ENCODE results near the gene RNU6-8. TPM values are rescaled to one million over a fixed set of nuclear protein-coding genes. Genes with fewer than 3 reads are reported as not detected.

RNU6-8 gene
- total and polyA plus RNA-seq, 10 of the 15 experiments (the other 5 are each of a cell fraction or from before 2014, with no cell fraction given): not detected

DNA sequence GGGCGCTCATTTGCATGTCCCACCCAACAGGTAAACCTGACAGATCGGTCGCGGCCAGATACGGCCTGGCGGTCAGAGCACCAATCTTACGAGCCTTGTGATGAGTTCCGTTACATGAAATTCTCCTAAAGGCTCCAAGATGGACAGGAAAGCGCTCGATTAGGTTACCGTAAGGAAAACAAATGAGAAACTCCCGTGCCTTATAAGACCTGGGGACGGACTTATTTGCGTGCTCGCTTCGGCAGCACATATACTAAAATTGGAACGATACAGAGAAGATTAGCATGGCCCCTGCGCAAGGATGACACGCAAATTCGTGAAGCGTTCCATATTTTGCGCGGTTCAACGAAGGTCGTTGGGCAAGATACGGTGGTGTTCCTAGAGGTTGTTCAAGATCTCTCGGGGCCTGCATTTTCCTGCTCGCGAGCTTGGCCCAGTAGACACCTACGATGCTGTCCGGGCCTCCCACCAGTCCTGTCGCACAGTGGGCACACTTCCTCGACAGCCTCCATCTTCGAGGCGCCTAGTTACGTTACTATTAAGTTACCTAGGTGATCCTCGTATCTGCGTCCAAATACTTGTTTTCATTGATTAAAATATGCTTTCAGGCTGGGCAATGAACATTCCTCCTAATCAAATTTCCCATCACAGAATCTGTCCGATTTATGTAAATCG lies 1.1 kb downstream of the RNU6-8 start, which contains the start of gene RNU6-7:
RNU6-7 (plus strand) TSS at position 230 of the 675 bp plus-strand sequence.
- Histone ChIP-seq H3K9me3 (replicated peaks; ENCODE audit: control insufficient read depth, insufficient read depth, low read length) (no peaks in the 10 kb centered on the region), H3K4me2 (ENCODE audit: control insufficient read depth, insufficient read depth) (peak within 1 kb of the TSS; percentile 91), H3K9ac (ENCODE audit: control insufficient read depth, insufficient read depth, low read length) (peak within 1 kb of the TSS; percentile 29), H3K4me3 (peak within 1 kb of the TSS; percentile 73), H3K27ac (ENCODE audit: control insufficient read depth, insufficient read depth) (peak within 1 kb of the TSS; percentile 34), H3K79me2 (ENCODE audit: control insufficient read depth, insufficient read depth, low read length) (no peaks in the 10 kb centered on the region), H3K27me3 (replicated peaks in 1 of 2; ENCODE audit: control insufficient read depth in 2 of 2, insufficient read depth in 2 of 2, low read length in 1 of 2) (no peaks in the 10 kb centered on the region), H2AFZ (ENCODE audit: control insufficient read depth, low read depth, low read length) (peak within 1 kb of the TSS; percentile 74), H3K4me1 (ENCODE audit: control insufficient read depth, insufficient read depth, low read length) (peaks cover 35% of the 10 kb centered on the region), H3K36me3 (ENCODE audit: control insufficient read depth in 2 of 2, insufficient read depth in 2 of 2, low read length in 1 of 2) (no peaks in the 10 kb centered on the region), H4K20me1 (ENCODE audit: control insufficient read depth, insufficient read depth) (no peaks in the 10 kb centered on the region)
- BruUV-seq (replicated peaks): no TSS peak
- ATAC-seq: no peak
- DNase-seq (ENCODE audit: low read depth, low spot score): no peak
- ChIA-PET RAD21 (ENCODE audit: unreplicated experiment) (no interaction called here), CTCF (interaction anchor here (0.6 to 2.0 kb wide), 4 partner anchors 51 to 128 kb away, joined by 3 to 12 read pairs (median 5); no protein-coding TSS in a partner anchor), POLR2A (interaction anchor here (1.0 kb wide), 1 partner anchor 121 kb away, joined by 3 read pairs; no protein-coding TSS in a partner anchor), SMC1A (ENCODE audit: uncharacterized antibody, unreplicated experiment) (interaction anchor here (2.4 kb wide), 1 partner anchor 126 kb away, joined by 9 read pairs; the partner anchor contains the start of gene ARHGAP5)
- FAIRE-seq: no peak
- 2% methylated on average over 40 of the region's 40 CpGs for WGBS (ENCODE audit: insufficient coverage, insufficient replicate concordance, low lambda C conversion rate, missing lambda C conversion rate)
- in situ Hi-C loops (cut with MboI) (loop anchor here (5.0 kb wide), 1 partner anchor 125 kb away; the partner anchor contains the start of gene ARHGAP5), intact Hi-C loops (cut with micrococcal nuclease; ENCODE audit: unreplicated experiment) (loop anchor here (2.0 kb wide), 2 partner anchors 99 to 125 kb away; partner anchors contain the start of gene ARHGAP5)
- TF ChIP-seq POU2F2 (IDR thresholded peaks at IDR 0.05; ENCODE audit: borderline replicate concordance, low read depth, low read length): peak; percentile 82; the same call in 1 of the 3 replicates
- no peak for TF ChIP-seq HDGF (IDR thresholded peaks at IDR 0.05)
- TF ChIP-seq SREBF2 (IDR thresholded peaks at IDR 0.05; ENCODE audit: low read length): peak; percentile 67

DNA sequence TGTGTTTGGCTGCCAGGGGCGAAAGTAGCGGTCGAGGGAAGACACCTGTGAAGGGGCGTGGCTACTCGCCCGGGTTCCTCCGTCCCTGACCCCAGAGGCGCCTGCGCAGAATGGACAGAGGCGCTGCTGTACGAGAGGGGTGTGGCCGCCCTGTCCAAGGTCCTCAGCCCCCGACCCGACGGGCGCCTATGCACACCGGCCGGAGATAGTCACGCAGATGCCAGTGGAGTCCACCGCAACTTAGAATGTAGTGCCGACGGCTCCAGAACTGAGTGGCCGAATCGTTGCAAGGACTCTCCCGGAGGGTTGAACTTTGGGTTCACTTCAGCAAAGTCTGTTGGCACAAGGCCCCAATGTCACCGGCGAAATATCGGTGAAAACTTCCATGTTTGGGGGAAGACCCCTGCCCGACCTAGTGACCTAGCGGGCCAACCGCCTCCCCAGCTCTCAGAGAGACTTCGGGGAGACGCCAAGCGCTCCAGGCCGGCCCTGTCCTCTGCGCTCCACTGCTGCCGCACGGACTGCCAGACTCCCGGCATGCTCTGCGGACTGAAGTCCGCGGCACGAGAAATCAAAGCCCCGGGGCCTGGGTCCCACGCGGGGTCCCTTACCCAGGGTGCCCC lies 1.8 kb downstream of the RNU6-8 start:
- Histone ChIP-seq H4K20me1 (ENCODE audit: control insufficient read depth, insufficient read depth) (no peaks in the 10 kb centered on the region), H3K79me2 (ENCODE audit: control insufficient read depth, insufficient read depth, low read length) (no peaks in the 10 kb centered on the region), H3K27me3 (replicated peaks in 1 of 2; ENCODE audit: control insufficient read depth in 2 of 2, insufficient read depth in 2 of 2, low read length in 1 of 2) (no peaks in the 10 kb centered on the region), H2AFZ (ENCODE audit: control insufficient read depth, low read depth, low read length) (peak overlapping the region; percentile 74), H3K36me3 (ENCODE audit: control insufficient read depth in 2 of 2, insufficient read depth in 2 of 2, low read length in 1 of 2) (no peaks in the 10 kb centered on the region), H3K9me3 (replicated peaks; ENCODE audit: control insufficient read depth, insufficient read depth, low read length) (no peaks in the 10 kb centered on the region), H3K4me3 (peak overlapping the region; percentile 73), H3K4me2 (ENCODE audit: control insufficient read depth, insufficient read depth) (peak overlapping the region; percentile 91), H3K27ac (ENCODE audit: control insufficient read depth, insufficient read depth) (peak overlapping the region; percentile 34), H3K4me1 (ENCODE audit: control insufficient read depth, insufficient read depth, low read length) (peaks cover 33% of the 10 kb centered on the region), H3K9ac (ENCODE audit: control insufficient read depth, insufficient read depth, low read length) (peak overlapping the region; percentile 29)
- ChIA-PET CTCF (no interaction called here), RAD21 (ENCODE audit: unreplicated experiment) (no interaction called here), POLR2A (no interaction called here), SMC1A (ENCODE audit: uncharacterized antibody, unreplicated experiment) (interaction anchor here (2.4 kb wide), 1 partner anchor 125 kb away, joined by 9 read pairs; the partner anchor contains the start of gene ARHGAP5)
- ATAC-seq (peak; percentile 75), DNase-seq (ENCODE audit: low read depth, low spot score) (no peak), FAIRE-seq (no peak)
- intact Hi-C loops (cut with micrococcal nuclease; ENCODE audit: unreplicated experiment) (no loop called here), in situ Hi-C loops (cut with MboI) (loop anchor here (5.0 kb wide), 1 partner anchor 124 kb away; the partner anchor contains the start of gene ARHGAP5)
- 1% methylated on average over 45 of the region's 46 CpGs for WGBS (ENCODE audit: insufficient coverage, insufficient replicate concordance, low lambda C conversion rate, missing lambda C conversion rate)
- TSS peak; percentile 49 for BruUV-seq (replicated peaks)
- TF ChIP-seq CREM (IDR thresholded peaks at IDR 0.05; ENCODE audit: low read depth) (no peak), TCF3 (IDR thresholded peaks at IDR 0.05; ENCODE audit: borderline replicate concordance, insufficient read depth, low read depth, low read length) (peak; percentile 76; the same call in 1 of the 2 replicates), NRF1 (conservative IDR thresholded peaks at IDR 0.05; ENCODE audit: low read depth, low read length) (peak; percentile 44; the same call in 1 of the 2 replicates), NR2F1 (conservative IDR thresholded peaks at IDR 0.05) (peak; percentile 76; the same call in 1 of the 2 replicates), EP300 (IDR thresholded peaks at IDR 0.05; ENCODE audit: borderline replicate concordance in 1 of 2, control insufficient read depth in 1 of 2, low read depth in 2 of 2, low read length in 2 of 2) (0 out of 4 replicates have a peak, but pooled peaks of 1 of the 2 experiments have one; percentile 1)
- TF ChIP-seq, protein P1, sequence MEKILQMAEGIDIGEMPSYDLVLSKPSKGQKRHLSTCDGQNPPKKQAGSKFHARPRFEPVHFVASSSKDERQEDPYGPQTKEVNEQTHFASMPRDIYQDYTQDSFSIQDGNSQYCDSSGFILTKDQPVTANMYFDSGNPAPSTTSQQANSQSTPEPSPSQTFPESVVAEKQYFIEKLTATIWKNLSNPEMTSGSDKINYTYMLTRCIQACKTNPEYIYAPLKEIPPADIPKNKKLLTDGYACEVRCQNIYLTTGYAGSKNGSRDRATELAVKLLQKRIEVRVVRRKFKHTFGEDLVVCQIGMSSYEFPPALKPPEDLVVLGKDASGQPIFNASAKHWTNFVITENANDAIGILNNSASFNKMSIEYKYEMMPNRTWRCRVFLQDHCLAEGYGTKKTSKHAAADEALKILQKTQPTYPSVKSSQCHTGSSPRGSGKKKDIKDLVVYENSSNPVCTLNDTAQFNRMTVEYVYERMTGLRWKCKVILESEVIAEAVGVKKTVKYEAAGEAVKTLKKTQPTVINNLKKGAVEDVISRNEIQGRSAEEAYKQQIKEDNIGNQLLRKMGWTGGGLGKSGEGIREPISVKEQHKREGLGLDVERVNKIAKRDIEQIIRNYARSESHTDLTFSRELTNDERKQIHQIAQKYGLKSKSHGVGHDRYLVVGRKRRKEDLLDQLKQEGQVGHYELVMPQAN (conservative IDR thresholded peaks at IDR 0.05): peak; percentile 69

All from GM12878 (cell line).